Keratinocyte (primary cell): ENCODE results near the gene SSUH2.

Experiments
- CTCF ChIP-seq, 3 experiments: IDR thresholded peaks in 1 of 3; conservative IDR thresholded peaks in 1 of 3; optimal IDR thresholded peaks in 1 of 3; 2 replicates in 2 of 3; 3 replicates in 1 of 3; pipeline versions ENCODE3 to v1.5.1; 2011; ENCODE audit warnings: low read length in 3 of 3, mild to moderate bottlenecking in 3 of 3, moderate library complexity in 2 of 3, control low read depth in 1 of 3, inconsistent platforms in 1 of 3; ENCODE audit not compliant: insufficient read depth in 2 of 3; ENCODE audit errors: extremely low read depth in 1 of 3
- EZH2 ChIP-seq: IDR thresholded peaks from one replicate; pipeline ENCODE4 v1.6.1; 2012; ENCODE audit warnings: inconsistent platforms, mild to moderate bottlenecking, low read length, moderate library complexity

- no peak for TF ChIP-seq CTCF (optimal IDR thresholded peaks at IDR 0.05 in 1 of 3, IDR thresholded peaks at IDR 0.05 in 1 of 3, conservative IDR thresholded peaks at IDR 0.05 in 1 of 3; ENCODE audit: extremely low read depth in 1 of 3, insufficient read depth in 2 of 3, low read length in 3 of 3)
- no peak for TF ChIP-seq EZH2
Observed at GRCh38 chr3:8597219-8597853, 47.3 kb downstream of the SSUH2 start.
